DLD1 (cell line): ENCODE measurements around the gene MIA2.
"Not testable (repeated sequence)": the region's sequence is repeated elsewhere in the genome, so short reads cannot be mapped to it uniquely, and the experiment has no call there.

ENCODE experiments used
- in situ Hi-C: cut with HindIII; loops from 2 replicates; pipeline ENCODE4 v1.10.0; 2017; ENCODE audit warnings: low sequenced_read_pairs

Gene MIA2

DNA sequence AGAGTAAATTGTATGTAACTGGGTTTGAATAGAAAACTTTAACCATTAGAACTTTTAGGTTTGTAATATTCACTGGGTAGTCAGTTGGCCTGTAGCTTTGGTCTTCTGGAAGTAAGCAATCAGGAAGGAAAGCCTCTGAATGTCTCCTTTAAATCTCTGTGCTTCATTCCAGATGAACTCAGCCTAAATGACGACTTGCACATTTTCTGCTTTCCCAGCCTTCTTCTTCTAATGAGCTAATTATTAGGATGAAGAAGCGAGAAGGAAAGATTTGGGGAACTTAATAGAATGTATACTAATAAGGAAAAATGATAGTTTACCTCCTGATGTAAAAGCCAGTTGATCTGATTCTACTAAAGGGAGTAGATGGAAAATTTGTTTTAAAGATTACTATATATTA is 90.4 kb downstream of the MIA2 start:
- in situ Hi-C loops, result no loop called here

DNA sequence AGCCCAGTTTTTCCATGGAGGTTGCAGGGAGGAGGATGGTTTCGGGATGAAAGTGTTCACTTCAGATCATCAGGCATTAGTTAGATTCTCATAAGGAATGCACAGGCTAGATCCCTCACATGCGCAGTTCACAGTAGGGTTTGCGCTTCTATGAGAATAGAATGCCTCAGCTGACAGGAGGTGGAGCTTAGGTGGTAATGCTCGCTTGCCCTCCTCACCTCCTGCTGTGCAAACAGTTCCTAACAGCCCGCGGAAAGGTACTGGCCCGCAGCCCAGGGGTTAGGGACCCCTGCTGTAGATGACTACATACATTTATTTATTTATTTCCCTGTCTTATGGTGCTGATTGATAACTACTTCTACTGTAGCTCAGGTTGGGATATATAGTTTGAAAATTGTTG is 105.3 kb downstream of the MIA2 start:
- in situ Hi-C loops, result no loop called here

DNA sequence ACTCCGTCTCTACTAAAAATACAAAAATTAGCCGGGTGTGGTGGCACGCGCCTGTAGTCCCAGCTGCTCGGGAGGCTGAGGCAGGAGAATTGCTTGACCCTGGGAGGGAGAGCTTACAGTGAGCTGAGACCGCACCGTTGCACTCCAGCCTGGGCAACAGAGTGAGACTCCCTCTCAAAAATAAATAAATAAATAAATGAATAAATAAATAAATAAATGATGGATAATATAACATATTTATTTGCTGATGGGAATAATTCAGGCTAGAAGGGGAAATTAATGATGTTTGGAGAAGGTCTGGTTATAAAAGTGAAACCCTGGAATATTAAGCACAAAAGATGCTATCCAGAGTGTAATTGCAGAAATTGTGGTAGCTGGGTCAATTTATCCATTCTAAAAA is 107.4 kb downstream of the MIA2 start:
- in situ Hi-C loops, result not testable (repeated sequence)

DNA sequence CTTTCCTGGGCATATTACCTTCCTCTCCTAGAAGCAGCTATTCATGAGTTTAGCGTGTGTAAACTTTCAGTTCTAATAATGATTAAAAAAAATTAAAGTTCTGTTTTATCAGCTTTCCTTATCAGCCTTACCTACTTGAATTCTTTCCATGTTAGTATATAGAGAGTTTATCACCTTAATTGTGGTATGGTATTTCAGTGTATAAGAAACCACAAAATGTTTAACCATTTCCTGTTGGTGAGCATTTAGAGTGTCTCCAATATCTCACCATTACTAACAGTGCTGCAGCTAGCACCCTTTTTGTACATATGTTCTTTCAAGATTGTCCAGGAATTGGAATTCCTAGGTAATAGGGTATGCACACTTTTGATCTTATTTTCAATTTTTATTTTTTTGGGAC is 109.1 kb downstream of the MIA2 start:
- in situ Hi-C loops, result no loop called here

DNA sequence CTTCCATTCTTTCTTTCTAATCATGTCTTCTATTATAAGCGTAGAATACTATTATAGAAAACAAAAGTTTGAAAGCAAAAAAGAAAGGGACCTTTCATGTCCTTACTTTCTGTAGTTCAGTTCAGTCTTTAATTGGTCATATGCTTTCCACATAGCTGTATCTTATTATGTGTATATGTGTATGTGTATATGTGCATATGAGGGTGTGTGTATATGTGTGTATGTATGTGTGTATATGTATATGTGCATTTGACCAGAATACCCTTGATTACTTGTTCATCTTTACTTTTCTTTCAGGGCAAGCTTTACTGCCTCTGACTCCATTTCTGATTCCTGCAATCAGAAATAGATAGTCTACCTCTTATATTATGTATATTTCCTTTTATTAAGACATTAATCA is 109.9 kb downstream of the MIA2 start:
- in situ Hi-C loops, result no loop called here

GRCh38 chr14:39350866-39351265 is 117.2 kb downstream of the MIA2 start:
- in situ Hi-C loops, result no loop called here

- in situ Hi-C loops, result no loop called here
Measured at GRCh38 chr14:39351708-39352107, 118.0 kb downstream of the MIA2 start.

GRCh38 chr14:39359069-39359468 is 125.4 kb downstream of the MIA2 start:
- in situ Hi-C loops, result not testable (repeated sequence)

- in situ Hi-C loops, result no loop called here
Measured at GRCh38 chr14:39360316-39360715, 126.6 kb downstream of the MIA2 start.

DNA sequence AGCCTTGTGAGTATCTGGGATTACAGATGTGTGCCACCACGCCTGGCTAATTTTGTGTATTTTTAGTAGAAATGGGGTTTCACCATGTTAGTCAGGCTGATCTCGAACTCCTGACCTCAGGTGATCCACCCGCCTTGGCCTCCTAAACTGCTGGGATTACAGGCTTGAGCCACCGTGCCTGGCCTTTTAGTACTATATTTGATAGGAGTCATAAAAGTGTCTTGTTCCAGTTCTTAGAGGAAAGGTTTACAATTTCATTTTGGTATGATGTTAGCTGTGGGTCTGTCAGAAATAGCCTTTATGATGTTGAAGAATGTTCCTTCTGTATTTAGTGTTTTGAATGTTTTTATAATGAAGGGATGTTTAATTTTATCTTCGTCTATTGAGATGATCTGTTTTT is 127.8 kb downstream of the MIA2 start:
- in situ Hi-C loops, result not testable (repeated sequence)

DNA sequence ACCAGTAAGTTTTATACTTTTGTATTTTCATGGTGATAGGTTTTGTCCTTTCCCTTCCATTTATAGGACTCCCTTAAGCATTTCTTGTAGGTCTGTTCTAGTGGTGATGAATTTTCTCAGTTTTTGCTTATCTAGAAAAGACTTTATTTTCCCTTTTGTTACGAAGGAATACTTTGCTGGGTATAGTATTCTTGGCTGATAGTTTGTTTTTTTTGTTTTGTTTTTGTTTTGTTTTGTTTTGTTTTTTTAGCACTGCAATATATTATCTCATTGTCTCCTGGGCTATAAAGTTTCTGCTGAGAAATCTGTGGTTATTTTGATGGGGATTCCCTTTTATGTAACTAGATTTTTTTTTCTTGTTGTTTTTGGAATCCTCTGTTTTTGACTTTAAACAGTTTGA is 130.8 kb downstream of the MIA2 start:
- in situ Hi-C loops, result no loop called here

GRCh38 chr14:39365354-39365753 is 131.6 kb downstream of the MIA2 start:
- in situ Hi-C loops, result no loop called here

GRCh38 chr14:39366460-39367386 is 133.0 kb downstream of the MIA2 start:
- in situ Hi-C loops, result no loop called here

- in situ Hi-C loops, result no loop called here
Measured at GRCh38 chr14:39367387-39367751, 133.7 kb downstream of the MIA2 start.

DNA sequence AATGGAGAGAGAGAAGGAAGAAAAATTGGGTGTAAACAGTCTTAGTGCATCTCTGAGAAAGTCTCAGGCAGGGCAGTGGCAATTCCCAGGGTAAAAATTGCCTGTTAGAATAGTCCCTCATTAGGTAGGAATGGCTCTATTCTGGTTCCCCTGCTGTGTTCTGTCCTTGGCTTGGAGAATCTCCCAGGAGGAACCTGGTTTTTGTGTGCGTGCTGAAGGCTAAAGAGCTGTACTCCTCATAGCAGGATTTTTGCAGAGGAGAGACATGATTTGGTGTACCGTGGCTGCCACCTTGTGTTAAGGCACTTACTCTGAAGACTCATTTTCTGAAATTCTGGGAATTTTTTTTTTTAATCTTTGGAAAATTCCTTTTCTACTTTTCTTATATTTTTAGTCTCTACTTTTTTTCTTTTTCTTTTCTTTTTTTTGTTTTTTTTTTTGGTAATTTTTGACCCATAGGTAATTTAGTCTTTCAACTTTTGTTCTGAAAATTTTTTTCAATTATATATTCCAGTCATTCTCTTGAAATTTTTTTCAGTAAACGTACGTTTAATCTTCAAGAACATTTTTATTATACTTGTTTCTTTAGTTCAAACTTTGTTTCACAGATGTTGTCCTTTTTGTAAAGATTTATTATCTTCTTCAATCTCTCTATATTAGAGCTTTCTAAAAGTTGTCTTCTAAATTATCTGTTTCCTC is 134.7 kb downstream of the MIA2 start:
- in situ Hi-C loops, result no loop called here

GRCh38 chr14:39369029-39369428 is 135.3 kb downstream of the MIA2 start:
- in situ Hi-C loops, result no loop called here

DNA sequence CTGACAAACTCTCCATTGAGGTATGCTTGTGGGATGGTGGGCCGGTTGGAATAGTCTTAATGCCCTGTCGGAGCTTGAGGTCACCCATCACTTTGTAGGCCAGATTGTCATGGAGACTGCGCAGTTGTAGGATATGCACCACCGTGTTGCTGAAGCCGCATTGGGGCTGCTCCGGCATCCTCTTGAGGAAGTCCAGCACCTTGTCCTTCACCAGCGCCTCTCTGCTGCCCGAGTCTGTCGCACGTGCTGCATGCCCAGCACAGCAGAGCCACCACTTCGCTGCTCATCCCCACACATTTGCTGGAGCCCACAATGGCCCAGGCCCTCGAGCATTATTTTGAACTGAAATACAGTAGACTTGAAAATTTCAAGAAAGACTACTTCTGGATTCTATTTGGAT is 136.7 kb downstream of the MIA2 start:
- in situ Hi-C loops, result no loop called here

DNA sequence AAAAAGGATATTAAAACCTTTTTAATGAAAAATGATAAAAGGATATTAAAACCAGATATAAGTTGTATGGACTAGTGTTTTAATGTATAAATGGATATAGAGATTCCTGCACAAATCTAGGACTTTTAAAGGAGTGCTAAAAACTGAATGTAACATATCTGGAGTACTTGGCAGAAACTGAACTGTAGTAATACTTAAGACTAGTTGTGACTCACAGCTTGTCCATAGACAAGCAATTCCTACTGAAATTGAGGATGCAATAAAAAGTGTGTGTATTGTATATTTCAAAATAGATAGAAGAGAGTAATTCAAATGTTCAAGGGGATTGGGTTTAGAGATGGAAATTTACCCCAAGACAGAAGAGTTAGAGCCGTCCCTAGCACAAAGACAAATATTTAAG is 138.9 kb downstream of the MIA2 start:
- in situ Hi-C loops, result no loop called here

GRCh38 chr14:39374851-39375250 is 141.1 kb downstream of the MIA2 start:
- in situ Hi-C loops, result no loop called here

GRCh38 chr14:39376667-39377403 is 143.1 kb downstream of the MIA2 start:
- in situ Hi-C loops, result no loop called here

DNA sequence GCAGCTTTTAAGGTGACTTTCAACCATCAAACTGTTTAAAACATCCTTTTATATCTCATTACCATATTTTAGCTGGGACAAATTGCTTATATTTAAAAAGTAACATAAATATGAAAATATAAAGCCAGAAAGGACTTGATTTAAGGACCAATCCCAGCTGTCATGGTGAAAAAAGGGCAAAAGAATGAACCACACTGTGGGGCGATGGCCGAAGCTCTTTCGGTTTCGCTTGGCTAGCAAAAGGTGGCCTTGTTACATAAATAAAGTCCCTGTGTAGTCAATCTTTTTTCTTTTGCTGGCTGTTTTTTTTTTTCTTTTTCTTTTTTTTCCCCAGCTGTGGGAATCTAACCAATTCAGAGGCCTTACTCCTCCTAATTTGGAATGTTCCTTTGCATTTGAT is 147.7 kb downstream of the MIA2 start:
- in situ Hi-C loops, result no loop called here

DNA sequence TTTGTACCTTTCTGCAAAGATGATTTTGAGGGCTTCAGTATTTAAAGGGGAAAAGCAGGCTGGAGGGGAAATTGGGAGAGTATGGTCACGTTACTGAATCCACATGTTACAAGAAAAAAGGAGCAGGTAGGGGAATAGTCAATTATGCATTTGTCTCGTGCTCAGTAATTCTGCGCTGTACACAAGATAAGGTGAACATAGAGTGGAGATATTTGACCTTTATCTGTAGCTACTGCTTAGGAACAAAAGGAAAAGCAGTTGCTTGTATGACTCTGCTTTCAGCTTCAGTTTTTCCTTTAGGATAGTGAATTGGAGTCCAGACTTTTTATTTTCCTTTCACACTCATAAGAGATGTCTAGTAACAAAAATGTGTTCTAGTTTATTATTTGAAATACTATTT is 148.7 kb downstream of the MIA2 start:
- in situ Hi-C loops, result no loop called here
